HG03520 (cell line): Measurements from ENCODE around the gene TENM4.

Source experiments
- ATAC-seq: cut with Tn5 transposase; IDR thresholded peaks from one replicate; pipeline ENCODE4 v1.9.1; 2021; ENCODE audit warnings: mild to moderate bottlenecking, moderate library complexity; ENCODE audit not compliant: unreplicated experiment

Gene TENM4

GRCh38 chr11:78657968-78658839 is 782.6 kb downstream of the TENM4 start:
- ATAC-seq, result no peak

DNA sequence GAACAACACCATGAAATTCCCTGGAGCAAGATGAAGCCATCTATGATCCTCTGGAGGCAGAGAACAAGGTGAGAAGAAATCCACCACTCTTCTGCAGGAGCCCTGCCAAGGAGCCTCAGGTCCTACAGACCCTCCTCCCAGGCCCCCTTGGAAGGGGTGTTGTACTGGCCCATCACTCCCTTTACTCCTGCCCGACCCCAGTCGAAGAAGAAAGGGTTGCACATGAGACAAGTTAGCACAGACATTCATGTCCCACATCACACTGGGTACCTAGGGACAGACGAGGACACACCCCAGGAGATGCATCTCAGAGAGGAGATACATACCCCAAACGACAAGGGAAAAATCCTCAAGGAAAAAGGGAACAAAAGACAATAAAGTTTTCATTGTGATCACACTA is 783.4 kb downstream of the TENM4 start:
- ATAC-seq, result no peak

GRCh38 chr11:78656984-78657383 is 783.8 kb downstream of the TENM4 start:
- ATAC-seq, result no peak

- ATAC-seq, result no peak
Observed at GRCh38 chr11:78656327-78656726, 784.5 kb downstream of the TENM4 start.

GRCh38 chr11:78655561-78655960 is 785.3 kb downstream of the TENM4 start:
- ATAC-seq, result no peak

GRCh38 chr11:78654866-78655265 is 786.0 kb downstream of the TENM4 start:
- ATAC-seq, result no peak

DNA sequence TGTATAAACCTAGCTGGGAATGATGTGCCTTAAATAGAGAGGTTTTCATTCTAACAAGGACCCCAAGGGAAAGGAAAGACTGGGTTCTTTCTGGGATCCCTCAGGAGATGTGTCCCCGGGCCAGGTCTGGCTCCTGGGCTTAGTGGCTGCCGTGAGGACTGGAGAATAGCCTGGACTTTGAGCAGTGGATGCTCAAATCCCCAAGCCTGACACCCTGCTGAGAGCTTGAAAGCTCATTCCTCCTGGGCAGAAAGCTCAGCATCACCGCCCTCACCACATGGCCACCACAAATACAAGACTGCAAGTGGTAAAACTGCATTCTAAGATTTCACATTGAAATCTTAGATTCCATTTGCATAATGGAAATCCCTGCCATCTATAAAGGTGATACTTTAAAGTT is 786.8 kb downstream of the TENM4 start:
- ATAC-seq, result no peak

DNA sequence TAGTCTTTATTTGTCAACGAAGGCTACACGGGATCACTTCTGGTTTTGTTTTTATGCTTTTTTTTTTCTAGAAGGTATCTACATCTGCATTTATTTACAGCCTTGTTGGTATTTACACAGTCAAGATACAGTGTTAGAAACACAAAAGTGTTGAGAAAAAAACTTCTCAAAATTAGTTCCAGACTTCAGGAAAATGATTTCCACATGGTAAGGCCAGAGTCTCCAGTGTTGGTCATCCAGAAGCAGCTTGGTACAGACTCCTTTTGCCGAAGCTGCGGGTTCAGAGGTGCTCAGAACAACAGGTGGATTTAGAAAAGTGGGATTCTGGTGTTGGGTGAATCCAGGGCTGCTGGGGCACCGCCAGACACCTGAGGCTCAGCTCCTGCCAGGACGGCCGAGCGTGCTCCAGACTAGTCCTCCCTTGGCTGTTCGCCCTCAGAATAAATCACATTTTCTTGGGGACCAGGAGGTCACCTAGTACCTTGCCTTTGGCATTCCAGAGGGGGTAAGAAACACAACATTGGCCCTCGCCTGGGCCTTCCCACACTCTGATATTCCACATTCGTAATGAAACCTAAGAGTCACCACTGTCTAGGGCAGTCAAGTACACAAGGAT is 787.4 kb downstream of the TENM4 start:
- no peak for ATAC-seq

- ATAC-seq, result no peak
Observed at GRCh38 chr11:78652843-78653239, 788.0 kb downstream of the TENM4 start.

DNA sequence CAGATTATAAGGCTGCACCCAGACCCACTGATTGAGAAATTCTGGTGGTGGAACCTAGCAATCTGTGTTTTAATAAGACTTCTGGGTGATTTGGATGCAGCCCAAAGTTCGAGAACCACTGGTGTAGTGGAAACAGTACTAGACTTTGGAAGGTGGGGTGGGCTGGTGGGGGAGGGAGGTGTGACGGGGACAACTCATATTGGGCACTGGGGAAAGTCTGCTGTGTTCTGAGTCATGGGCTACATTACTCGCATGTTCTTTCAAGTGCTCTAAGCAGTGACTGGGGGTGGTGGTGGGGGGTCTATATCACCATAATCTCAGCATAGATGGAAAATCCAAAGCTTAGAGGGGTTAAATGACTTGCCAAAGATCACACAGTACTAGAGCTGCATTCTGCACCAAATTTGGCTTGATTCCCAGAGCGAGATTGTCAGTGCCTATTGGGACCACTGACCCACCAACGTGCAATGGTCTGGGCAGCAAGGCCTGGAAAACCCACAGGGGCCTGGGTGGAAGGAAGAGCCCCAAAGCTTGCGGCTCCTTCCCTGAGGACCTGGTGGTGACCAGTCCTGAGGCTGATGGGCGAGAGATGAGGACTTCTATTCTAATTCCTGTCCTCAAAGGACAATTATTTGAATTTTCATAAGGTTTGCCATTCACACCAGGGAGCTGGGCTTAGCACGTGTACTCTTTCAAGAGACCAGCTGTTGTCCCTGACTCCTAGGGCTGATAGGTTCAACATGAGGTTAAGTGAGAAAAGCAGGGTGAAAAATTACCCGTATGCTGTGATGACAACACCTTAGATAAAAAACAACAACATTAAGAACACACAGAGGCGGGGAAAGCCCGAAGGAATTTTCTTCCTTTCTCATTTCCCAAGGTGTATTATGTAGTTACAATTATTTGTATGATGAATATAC is 788.6 kb downstream of the TENM4 start:
- no peak for ATAC-seq

DNA sequence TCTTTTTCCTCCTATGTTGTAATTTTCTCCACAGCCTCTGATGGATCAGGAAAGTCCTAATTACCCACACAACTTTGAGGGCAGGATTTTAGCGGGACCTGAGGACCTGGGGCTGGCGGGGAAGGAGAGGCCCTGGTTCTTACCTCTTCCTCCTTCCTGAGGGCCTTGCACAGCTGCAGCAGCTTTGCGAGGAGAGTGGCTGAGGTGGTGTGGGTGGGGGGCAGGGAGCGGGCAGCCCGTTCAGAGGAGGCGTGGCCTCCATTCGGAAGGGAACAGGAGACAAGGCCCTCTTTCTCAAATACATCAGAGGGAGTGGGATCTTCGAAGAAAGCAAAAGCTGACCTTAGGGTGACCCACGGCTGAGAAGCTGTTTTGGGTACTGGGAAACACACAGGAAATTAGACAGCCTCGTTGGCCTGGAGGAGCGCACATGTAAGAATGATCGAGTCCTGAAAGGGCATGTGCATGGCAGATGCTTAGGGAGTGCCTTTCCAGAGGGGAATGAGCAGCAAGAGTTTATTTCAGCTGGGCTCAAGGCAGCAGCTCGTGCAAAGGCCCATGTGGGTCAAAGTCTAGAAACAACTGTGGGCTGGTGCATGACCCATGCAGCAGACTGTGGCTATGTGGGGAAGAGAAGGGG is 789.6 kb downstream of the TENM4 start:
- ATAC-seq, result no peak

GRCh38 chr11:78649361-78650215 is 791.2 kb downstream of the TENM4 start:
- no peak for ATAC-seq

GRCh38 chr11:78647986-78648875 is 792.6 kb downstream of the TENM4 start:
- ATAC-seq, result no peak

GRCh38 chr11:78647266-78647915 is 793.4 kb downstream of the TENM4 start:
- no peak for ATAC-seq

DNA sequence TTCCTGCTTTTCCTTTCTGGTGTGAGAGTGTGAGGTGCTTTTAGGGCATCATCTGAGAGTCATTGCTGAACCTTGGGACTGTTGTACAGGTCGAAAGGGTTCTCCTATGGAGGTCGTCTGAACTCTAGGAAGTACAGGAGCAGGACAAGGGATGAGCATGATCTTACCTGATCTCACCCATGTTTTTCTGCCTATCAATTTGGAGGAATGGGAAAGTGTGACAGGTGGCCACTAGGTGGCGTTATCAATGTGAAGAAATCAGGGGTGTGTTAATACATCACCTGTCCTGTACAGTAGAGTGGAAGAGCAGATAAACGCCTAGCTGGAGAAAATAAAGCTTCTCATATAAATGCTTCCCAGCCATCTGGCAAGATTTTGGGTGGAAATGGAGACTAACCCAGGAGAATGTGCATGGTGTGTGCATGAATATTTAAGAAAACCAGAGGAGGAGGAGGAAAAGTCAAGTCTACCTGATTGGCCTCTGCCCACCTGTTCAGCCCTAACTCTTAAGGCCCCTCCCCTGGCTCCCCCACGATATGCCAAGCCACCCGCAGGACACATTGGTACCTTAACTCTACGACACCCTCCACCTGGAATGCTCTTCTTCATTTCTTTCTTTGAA is 794.2 kb downstream of the TENM4 start:
- peak; percentile 62 for ATAC-seq

GRCh38 chr11:78645226-78646202 is 795.3 kb downstream of the TENM4 start:
- ATAC-seq, result peak; percentile 66

DNA sequence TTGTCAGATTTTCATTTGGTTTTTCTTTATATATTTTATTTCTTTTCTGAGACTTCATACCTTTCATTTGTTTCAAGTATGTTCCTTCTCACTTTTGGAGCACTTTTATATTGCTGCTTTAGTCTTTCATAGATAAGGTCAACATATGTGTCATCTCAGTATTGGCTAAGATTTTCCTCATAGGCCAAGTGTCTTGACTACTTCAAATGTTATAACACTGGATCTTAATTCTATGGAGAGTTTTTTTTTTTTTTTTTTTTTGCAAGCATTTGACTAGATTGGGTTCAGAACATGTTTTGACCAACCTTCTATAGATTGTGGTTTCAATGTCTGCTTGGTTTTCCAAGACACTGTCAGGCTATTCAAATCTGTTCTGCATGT is 797.2 kb downstream of the TENM4 start:
- ATAC-seq, result no peak
